Stimulated activated CD4-positive, alpha-beta T cell treated with anti-CD3 and anti-CD28 coated beads, Interleukin-4, amount 100 ng/mL, for 1 hour (primary cell): Measurements from ENCODE around the gene NUP43.
"Not testable (repeated sequence)": the region's sequence is repeated elsewhere in the genome, so short reads cannot be mapped to it uniquely, and the experiment has no call there.

Source experiments
- DNase-seq: peaks from one replicate; pipeline ENCODE4 v3.0.0-alpha.2; 2020

Gene NUP43, protein sequence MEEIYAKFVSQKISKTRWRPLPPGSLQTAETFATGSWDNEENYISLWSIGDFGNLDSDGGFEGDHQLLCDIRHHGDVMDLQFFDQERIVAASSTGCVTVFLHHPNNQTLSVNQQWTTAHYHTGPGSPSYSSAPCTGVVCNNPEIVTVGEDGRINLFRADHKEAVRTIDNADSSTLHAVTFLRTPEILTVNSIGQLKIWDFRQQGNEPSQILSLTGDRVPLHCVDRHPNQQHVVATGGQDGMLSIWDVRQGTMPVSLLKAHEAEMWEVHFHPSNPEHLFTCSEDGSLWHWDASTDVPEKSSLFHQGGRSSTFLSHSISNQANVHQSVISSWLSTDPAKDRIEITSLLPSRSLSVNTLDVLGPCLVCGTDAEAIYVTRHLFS

DNA sequence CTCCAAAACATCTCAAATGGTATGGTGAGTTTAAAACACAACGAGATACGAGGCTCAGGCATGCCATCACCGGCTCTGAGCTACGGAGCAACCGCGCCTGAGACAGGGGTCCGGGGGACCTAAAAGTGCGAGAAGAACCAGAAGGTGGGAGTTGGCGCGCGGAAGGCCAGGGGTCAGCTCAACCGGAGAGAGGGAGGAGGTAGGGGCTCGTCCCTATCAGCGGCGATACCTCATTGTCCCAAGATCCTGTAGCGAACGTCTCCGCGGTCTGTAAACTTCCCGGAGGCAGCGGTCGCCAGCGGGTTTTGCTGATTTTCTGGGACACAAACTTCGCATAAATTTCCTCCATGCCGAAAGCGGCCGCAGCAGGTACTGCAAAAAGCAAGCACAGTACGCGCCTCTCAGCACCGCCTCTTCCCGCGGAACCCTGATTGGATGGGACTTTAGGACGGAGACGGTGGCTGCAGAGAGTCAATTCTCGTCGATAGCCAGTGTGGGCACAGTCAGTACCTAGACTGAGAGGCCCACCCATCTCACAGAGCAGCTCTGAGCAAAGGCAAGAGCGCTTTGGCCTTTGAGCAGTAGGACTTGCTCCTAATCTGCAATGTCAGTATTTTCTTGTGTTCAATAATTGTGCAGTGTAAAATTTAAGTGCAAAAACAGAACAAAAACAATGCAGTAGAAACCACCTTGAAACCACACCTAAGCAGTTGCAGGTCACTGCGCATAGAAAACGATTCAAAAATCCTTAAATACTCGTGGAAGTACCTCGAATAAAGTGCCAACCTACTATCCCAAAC lies at the start of gene NUP43:
Gene NUP43, minus strand, starts transcription at position 383 of the 800 bp plus-strand sequence. Its CDS starts 34 bp downstream, at position 349.
- DNase-seq = peak; percentile 94

DNA sequence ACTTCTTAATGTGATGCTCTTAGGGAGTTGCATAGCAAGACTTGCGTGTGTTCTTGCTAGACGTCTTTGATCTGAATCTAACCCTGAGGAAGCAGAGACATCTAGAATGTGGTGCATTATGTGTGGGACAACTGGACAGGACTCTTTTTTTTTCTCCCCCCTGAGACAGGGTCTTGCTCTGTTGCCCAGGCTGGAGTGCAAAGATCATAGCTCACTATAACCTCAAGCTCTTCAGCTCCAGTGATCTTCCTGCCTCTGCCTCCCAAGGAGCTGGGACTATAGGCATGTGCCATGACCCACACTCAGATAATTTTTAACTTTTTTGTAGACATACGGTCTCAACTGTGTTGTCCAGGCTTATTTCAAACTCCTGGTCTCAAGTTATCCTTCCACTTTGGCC lies 37.2 kb upstream of the NUP43 start:
- no peak for DNase-seq

DNA sequence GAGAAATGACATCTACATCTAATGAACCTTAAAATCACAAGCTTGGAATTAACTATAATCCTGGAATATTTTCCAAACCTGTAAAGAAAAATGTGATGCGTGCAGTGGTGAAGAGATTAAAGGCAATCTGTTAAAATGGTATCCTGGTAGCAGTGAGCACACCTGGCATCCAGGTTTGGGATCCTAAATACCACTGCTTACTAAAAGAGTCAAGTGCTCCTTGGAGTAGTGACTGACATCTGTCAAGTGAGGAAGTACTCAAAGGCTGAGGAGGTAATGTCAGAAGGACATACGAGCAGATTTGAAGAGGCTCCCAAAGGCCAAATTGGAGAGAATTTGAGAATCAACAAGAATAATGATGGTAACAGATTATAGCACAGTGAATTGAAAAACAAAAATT lies 36.0 kb upstream of the NUP43 start:
- no peak for DNase-seq

DNA sequence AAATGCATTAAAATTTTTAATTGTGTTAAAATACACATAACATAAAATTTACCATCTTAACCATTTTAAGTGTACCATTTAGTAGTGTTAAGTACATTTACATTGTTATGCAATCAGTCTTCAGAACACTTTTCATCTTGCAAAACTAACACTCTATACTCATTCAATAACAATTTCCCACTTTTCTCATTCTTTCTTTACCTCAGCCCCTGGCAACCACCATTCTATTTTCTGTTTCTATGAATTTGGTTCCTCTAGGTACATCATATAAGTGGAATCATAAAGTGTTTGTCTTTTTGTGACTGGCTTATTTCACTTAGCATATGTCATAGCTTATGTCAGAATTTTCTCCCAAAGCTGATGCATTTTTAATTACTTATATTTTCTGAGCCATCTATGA lies 35.4 kb upstream of the NUP43 start:
- no peak for DNase-seq

- no peak for DNase-seq
Observed at GRCh38 chr6:149779644-149779963, 33.3 kb upstream of the NUP43 start.

- no peak for DNase-seq
Observed at GRCh38 chr6:149777624-149778023, 31.3 kb upstream of the NUP43 start.

- DNase-seq = no peak
Observed at GRCh38 chr6:149771925-149772324, 25.6 kb upstream of the NUP43 start.

- DNase-seq = no peak
Observed at GRCh38 chr6:149771185-149771584, 24.9 kb upstream of the NUP43 start.

- no peak for DNase-seq
Observed at GRCh38 chr6:149769676-149770075, 23.3 kb upstream of the NUP43 start.

GRCh38 chr6:149766156-149766769 lies 19.9 kb upstream of the NUP43 start:
- DNase-seq = no peak

- no peak for DNase-seq
Observed at GRCh38 chr6:149763866-149764265, 17.5 kb upstream of the NUP43 start.

- no peak for DNase-seq
Observed at GRCh38 chr6:149761438-149761837, 15.1 kb upstream of the NUP43 start.

- DNase-seq = no peak
Observed at GRCh38 chr6:149756261-149756636, 9.9 kb upstream of the NUP43 start.

DNA sequence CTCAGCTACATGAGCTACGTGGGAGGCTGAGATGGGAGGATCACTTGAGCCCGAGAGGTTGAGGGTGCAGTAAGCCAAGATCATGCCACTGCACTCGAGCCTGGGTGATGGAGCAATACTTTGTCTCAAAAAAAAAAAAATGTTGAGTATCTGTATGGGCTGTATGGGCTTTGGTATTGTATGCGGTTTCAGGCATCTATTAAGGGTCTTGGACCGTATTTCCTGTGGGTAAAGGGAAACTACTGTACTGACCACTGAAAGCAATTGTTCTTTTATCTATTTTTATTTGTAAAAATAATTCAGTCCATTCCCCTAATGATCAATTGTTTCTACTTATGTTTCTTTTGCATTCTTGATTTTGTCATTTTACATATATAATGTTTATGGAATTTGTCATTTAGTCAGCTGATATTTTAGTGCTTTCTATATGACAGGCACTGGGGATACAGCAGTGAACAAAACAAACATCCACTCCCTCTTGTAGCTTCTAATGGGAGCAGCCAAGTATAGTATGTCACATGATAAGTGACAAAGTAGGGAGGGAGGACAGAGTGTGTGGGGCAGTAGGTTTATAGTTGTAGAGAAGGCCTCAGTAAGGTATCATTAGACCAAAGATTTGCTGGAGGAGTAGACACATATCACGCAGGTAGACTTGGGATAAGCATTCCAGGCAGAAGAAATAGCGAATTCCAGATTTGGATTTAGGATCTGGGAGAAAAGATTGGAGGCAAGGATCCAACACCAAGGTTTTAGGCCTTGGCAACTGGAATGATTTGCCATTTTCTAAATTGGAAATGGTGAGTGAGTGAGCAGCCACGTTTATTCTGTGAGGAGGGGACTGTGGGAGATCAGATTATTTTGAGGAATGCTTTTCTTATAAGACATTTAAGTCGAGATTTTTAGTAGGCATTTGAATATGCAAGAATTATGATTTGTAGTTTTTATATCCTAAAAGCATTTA lies 9.3 kb upstream of the NUP43 start:
- no peak for DNase-seq

DNA sequence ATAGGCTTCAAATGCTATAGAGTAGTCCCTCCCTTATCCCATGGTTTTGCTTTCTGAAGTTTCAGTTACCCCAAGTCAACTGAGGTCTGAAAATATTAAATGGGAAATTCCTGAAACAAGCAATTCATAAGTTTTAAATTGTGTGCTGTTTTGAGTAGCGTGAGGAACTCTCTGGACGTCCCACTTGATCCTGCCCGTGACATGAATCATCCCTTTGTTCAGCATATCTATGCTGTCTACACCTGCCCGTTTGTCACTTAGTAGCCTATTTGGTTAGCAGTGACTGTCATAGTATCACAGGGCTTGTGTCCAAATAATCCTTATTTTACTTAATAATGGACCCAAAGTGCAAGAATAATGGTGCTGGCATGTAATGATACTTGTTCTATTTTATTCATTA lies 8.2 kb upstream of the NUP43 start:
- no peak for DNase-seq

GRCh38 chr6:149753374-149753637 lies 7.0 kb upstream of the NUP43 start:
- not testable (repeated sequence) for DNase-seq

- no peak for DNase-seq
Observed at GRCh38 chr6:149752600-149753373, 6.5 kb upstream of the NUP43 start.

DNA sequence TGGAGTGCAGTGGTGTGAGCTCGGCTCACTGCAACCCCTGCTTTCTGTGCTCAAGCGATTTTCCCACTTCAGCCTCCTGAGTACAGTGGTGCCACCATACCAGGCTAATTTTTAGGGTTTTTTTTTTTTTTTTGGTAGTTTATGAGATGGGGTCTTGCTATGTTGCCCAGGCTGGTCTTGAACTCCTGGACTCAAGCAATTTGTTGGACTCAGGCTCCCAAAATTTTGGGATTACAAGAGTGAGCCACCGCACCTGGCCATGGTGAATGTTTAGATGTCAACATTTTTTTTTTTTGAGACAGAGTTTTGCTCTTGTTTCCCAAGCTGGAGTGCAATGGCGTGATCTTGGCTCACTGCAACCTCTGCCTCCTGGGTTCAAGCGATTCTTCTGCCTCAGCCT lies 5.6 kb upstream of the NUP43 start:
- DNase-seq = not testable (repeated sequence)

DNA sequence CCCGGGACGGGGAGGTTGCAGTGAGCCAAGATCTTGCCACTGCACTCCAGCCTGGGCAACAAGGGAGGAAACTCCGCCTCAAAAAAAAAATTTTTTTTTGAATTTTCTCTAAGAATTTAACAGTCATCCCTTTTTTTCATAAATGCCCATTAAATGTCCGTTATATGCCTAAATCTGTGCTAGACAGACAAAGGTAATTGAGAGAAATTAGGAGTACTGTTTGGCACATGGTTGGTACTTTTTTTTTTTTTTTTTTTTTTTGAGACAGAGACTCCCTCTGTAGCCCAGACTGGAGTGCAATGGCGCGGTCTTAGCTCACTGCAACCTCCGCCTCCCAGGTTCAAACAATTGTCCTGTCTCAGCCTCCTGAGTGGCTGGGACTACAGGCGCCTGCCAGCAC lies 4.9 kb upstream of the NUP43 start:
- no peak for DNase-seq

DNA sequence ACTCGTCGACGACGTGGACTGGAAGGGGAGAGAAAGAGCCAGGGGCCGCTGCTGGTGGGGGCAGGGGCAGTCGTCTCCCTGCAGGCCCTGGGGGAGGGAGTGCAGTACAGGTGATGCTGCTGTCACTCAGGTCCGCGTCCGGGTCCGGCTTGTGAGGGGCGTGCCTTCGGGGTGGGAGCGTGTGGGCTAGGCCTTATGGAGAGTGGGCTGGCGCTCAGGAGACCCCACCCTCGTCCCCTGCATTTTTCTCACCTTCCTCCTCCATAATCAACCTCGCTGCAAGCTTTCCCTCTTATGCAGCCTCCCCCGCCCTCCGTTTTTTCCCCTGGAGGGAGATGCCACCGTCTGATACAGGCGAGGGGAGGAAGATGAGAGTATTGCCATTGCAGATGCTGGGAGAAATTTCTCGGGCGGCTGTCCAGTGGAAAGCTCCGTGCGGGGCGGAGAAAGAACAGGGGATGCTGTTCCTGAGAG lies 3.8 kb upstream of the NUP43 start:
- peak; percentile 59 for DNase-seq

DNA sequence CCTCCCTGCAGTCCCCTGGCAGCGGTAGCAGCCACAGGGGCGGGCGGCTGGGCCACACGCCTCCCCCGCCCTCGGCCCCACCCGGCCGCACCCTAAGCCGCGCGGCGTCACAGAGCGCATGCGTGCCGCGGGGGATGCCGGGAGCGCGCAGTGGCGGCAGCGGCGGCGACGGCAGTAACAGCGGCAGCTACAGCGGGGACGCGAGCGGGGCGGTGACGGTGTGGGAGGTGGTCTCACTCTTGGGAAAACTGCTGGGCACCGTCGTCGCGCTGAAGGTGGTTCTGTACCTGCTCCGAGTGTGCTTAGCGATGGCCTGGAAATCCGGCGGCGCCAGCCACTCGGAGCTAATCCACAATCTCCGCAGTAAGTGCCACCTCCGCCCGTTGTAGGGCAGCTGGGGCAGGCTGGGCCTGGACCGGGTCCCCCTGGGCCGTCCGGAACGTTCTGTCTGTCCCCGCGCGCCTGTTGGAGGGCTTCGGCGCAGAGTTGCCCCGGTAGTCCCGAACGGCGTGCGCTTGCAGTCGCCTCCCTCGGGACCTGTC lies 3.3 kb upstream of the NUP43 start, which contains the start of gene PCMT1:
Gene PCMT1, plus strand, starts transcription at position 148 of the 542 bp plus-strand sequence. Its CDS starts 161 bp downstream, at position 309.
- DNase-seq = peak; percentile 90
